Keratinocyte (primary cell): ENCODE data around the gene GTPBP6.

Experiments used
- EZH2 ChIP-seq: IDR thresholded peaks from one replicate; pipeline ENCODE4 v1.6.1; 2012; ENCODE audit warnings: inconsistent platforms, mild to moderate bottlenecking, low read length, moderate library complexity
- TF ChIP-seq, protein P1 (sequence below), 3 experiments: IDR thresholded peaks in 1 of 3; conservative IDR thresholded peaks in 1 of 3; optimal IDR thresholded peaks in 1 of 3; 2 replicates in 2 of 3; 3 replicates in 1 of 3; pipeline versions ENCODE3 to v1.5.1; 2011; ENCODE audit warnings: low read length in 3 of 3, mild to moderate bottlenecking in 3 of 3, moderate library complexity in 2 of 3, control low read depth in 1 of 3, inconsistent platforms in 1 of 3; ENCODE audit not compliant: insufficient read depth in 2 of 3; ENCODE audit errors: extremely low read depth in 1 of 3

DNA sequence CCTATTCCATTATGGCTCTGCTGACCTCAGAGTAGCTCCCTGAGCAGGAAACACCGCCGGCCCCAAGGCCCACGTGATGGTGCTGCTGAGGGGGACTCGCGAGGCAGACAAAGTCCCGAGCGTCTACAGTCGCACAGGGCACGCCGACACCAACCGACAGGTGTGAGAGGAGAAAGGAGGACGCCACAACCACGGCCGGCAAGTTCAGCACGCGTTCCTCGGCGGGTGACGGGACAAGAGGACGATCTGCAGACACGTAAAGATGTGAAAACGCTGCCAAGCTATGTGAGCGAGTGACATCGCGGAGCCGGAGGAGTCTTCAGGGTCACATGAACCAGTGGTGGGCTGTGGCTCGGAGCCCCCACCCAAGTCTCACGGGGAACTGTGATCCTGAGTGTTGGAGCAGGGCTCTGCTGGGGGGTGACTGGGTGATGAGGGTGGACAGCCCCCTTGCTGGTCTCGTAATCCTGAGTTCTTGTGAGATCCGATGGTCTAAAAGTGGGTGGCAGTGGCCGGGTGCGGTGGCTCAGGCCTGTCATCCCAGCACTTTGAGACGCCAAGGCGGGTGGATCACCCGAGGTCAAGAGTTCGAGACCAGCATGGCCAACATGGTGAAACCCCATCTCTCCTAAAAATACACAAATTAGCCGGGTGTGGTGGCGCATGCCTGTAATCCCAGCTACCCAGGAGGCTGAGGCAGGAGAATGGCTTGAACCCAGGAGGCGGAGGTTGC is 34.2 kb upstream of the GTPBP6 start:
- TF ChIP-seq, protein P1, sequence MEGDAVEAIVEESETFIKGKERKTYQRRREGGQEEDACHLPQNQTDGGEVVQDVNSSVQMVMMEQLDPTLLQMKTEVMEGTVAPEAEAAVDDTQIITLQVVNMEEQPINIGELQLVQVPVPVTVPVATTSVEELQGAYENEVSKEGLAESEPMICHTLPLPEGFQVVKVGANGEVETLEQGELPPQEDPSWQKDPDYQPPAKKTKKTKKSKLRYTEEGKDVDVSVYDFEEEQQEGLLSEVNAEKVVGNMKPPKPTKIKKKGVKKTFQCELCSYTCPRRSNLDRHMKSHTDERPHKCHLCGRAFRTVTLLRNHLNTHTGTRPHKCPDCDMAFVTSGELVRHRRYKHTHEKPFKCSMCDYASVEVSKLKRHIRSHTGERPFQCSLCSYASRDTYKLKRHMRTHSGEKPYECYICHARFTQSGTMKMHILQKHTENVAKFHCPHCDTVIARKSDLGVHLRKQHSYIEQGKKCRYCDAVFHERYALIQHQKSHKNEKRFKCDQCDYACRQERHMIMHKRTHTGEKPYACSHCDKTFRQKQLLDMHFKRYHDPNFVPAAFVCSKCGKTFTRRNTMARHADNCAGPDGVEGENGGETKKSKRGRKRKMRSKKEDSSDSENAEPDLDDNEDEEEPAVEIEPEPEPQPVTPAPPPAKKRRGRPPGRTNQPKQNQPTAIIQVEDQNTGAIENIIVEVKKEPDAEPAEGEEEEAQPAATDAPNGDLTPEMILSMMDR (optimal IDR thresholded peaks at IDR 0.05 in 1 of 3, IDR thresholded peaks at IDR 0.05 in 1 of 3, conservative IDR thresholded peaks at IDR 0.05 in 1 of 3; ENCODE audit: extremely low read depth in 1 of 3, insufficient read depth in 2 of 3, low read length in 3 of 3), result no peak
- TF ChIP-seq EZH2, result no peak
